Thymus (tissue), 11 donors: ENCODE data around the gene CDH11. TPM values are rescaled to one million over a fixed set of nuclear protein-coding genes. Genes with fewer than 3 reads are reported as not detected.

Source experiments
- DNase-seq, 9 donors: peaks; one replicate each; pipeline ENCODE4 v3.0.0-alpha.2; 2013; ENCODE audit warnings: low spot score in 9 of 9, low read depth in 6 of 9, missing footprints in 1 of 9
- H3K27ac ChIP-seq, 2 donors: one replicate each; pipeline ENCODE4 v1.5.1; 2013; ENCODE audit warnings: control low read depth in 1 of 2, low read depth in 1 of 2, low read length in 1 of 2, mild to moderate bottlenecking in 1 of 2, moderate library complexity in 1 of 2
- H3K27me3 ChIP-seq, 2 donors: one replicate each; pipeline ENCODE4 v1.5.1; 2013; ENCODE audit warnings: low read length in 1 of 2; ENCODE audit not compliant: control insufficient read depth in 2 of 2, insufficient read depth in 1 of 2
- H3K36me3 ChIP-seq, 2 donors: one replicate each; pipeline ENCODE4 v1.5.1; 2013; ENCODE audit warnings: low read length in 1 of 2, mild to moderate bottlenecking in 1 of 2, moderate library complexity in 1 of 2; ENCODE audit not compliant: control insufficient read depth in 2 of 2, insufficient read depth in 2 of 2
- H3K4me1 ChIP-seq, 2 donors: one replicate each; pipeline ENCODE4 v1.5.1; 2013; ENCODE audit warnings: low read length in 2 of 2; ENCODE audit not compliant: control insufficient read depth in 2 of 2, insufficient read depth in 2 of 2
- H3K4me3 ChIP-seq, 2 donors: one replicate each; pipeline ENCODE4 v1.5.1; 2013; ENCODE audit warnings: low read length in 2 of 2, control low read depth in 1 of 2, mild to moderate bottlenecking in 1 of 2
- H3K9me3 ChIP-seq, 2 donors: one replicate each; pipeline ENCODE4 v1.5.1; 2013; ENCODE audit warnings: low read length in 1 of 2, mild to moderate bottlenecking in 1 of 2; ENCODE audit not compliant: control insufficient read depth in 2 of 2, insufficient read depth in 1 of 2
- WGBS: extraction: QIAGEN DNeasy Blood & Tissue Kit; methylation state at CpG from one replicate; pipeline ENCODE4 v1.1.7; 2013; 5-methylcytosine and 5-hydroxymethylcytosine counted together
- polyA plus RNA-seq: library from polyadenylated mRNA; stranded (reverse); fragments of 200-250 nt; gene quantifications from one replicate; pipeline ENCODE4 v1.2.3, GENCODE V29; 2013
- total RNA-seq: library from RNA; stranded (reverse); fragments of 120-200 nt; gene quantifications from one replicate; pipeline ENCODE4 v1.2.4, GENCODE V29; 2013
- donor health status: healthy.

The CDH11 gene
- total and polyA plus RNA-seq, 2 donors, result 3.7 to 7.5 TPM

- WGBS, result 44% methylated on average over 5 of the region's 5 CpGs
- Histone ChIP-seq H3K4me1 (no peaks in the 10 kb centered on the region), H3K27ac (no peak overlapping the region), H3K4me3 (no peak overlapping the region), H3K9me3 (no peaks in the 10 kb centered on the region), H3K27me3 (peaks cover 30 to 33% of the 10 kb centered on the region in 2 donors), H3K36me3 (no peaks in the 10 kb centered on the region)
- DNase-seq, result no peak
Measured at GRCh38 chr16:65125871-65126270, 4.0 kb upstream of the CDH11 start.

GRCh38 chr16:65125322-65125721, 3.5 kb upstream of the CDH11 start:
- DNase-seq, result no peak
- 44% methylated on average over 2 of the region's 2 CpGs for WGBS
- Histone ChIP-seq H3K4me1 (no peaks in the 10 kb centered on the region), H3K27ac (no peak overlapping the region), H3K9me3 (no peaks in the 10 kb centered on the region), H3K36me3 (no peaks in the 10 kb centered on the region), H3K27me3 (peaks cover 35 to 38% of the 10 kb centered on the region in 2 donors), H3K4me3 (no peak overlapping the region)

GRCh38 chr16:65124596-65124995, 2.7 kb upstream of the CDH11 start:
- no peak for DNase-seq
- H3K9me3 ChIP-seq, result no peaks in the 10 kb centered on the region
- peaks cover 39 to 45% of the 10 kb centered on the region in 2 donors for H3K27me3 ChIP-seq
- no peak overlapping the region for H3K4me3 ChIP-seq
- H3K27ac ChIP-seq, result no peak overlapping the region
- 74% methylated on average over 2 of the region's 2 CpGs for WGBS
- H3K4me1 ChIP-seq, result no peaks in the 10 kb centered on the region
- no peaks in the 10 kb centered on the region for H3K36me3 ChIP-seq

- Histone ChIP-seq H3K27me3 (peaks cover 43 to 45% of the 10 kb centered on the region in 2 donors), H3K9me3 (no peaks in the 10 kb centered on the region), H3K36me3 (no peaks in the 10 kb centered on the region), H3K4me3 (no peak overlapping the region), H3K27ac (no peak overlapping the region), H3K4me1 (no peaks in the 10 kb centered on the region)
- 51% methylated on average over 7 of the region's 7 CpGs for WGBS
- no peak for DNase-seq
Measured at GRCh38 chr16:65124212-65124548, 2.3 kb upstream of the CDH11 start.

GRCh38 chr16:65123396-65124211, 1.7 kb upstream of the CDH11 start:
- H3K9me3 ChIP-seq, result no peaks in the 10 kb centered on the region
- H3K4me1 ChIP-seq, result no peaks in the 10 kb centered on the region
- no peak overlapping the region for H3K27ac ChIP-seq
- H3K4me3 ChIP-seq, result peak overlapping the region; percentile 4 to 22
- DNase-seq, result no peak
- no peaks in the 10 kb centered on the region for H3K36me3 ChIP-seq
- WGBS, result 3% methylated on average over 51 of the region's 51 CpGs
- peaks cover 44 to 49% of the 10 kb centered on the region in 2 donors for H3K27me3 ChIP-seq

GRCh38 chr16:65122724-65123395, 997 bp upstream of the CDH11 start:
- Histone ChIP-seq H3K9me3 (no peaks in the 10 kb centered on the region), H3K4me1 (no peaks in the 10 kb centered on the region), H3K36me3 (no peaks in the 10 kb centered on the region), H3K27me3 (peaks cover 44 to 49% of the 10 kb centered on the region in 2 donors), H3K4me3 (peak overlapping the region; percentile 4 to 22), H3K27ac (peak overlapping the region; percentile 31 to 57)
- DNase-seq, result no peak
- 5% methylated on average over 48 of the region's 48 CpGs for WGBS

GRCh38 chr16:65120831-65121721, 787 bp downstream of the CDH11 start:
- peaks cover 44 to 49% of the 10 kb centered on the region in 2 donors for H3K27me3 ChIP-seq
- no peaks in the 10 kb centered on the region for H3K9me3 ChIP-seq
- H3K36me3 ChIP-seq, result no peaks in the 10 kb centered on the region
- DNase-seq, result no peak
- H3K4me3 ChIP-seq, result peak overlapping the region; percentile 17 to 32
- WGBS, result 2% methylated on average over 68 of the region's 68 CpGs
- H3K4me1 ChIP-seq, result no peaks in the 10 kb centered on the region
- no peak overlapping the region for H3K27ac ChIP-seq

GRCh38 chr16:65120461-65120830, 1.4 kb downstream of the CDH11 start:
- H3K27ac ChIP-seq, result no peak overlapping the region
- WGBS, result 8% methylated on average over 18 of the region's 18 CpGs
- H3K36me3 ChIP-seq, result no peaks in the 10 kb centered on the region
- peaks cover 44 to 49% of the 10 kb centered on the region in 2 donors for H3K27me3 ChIP-seq
- DNase-seq, result no peak
- H3K4me1 ChIP-seq, result no peaks in the 10 kb centered on the region
- no peaks in the 10 kb centered on the region for H3K9me3 ChIP-seq
- peak overlapping the region in 1 of 2 donors; percentile 32 for H3K4me3 ChIP-seq
